OCI-LY3 (cell line): ENCODE measurements around the gene FRMD8.

Source experiments
- H2AFZ ChIP-seq: fragments of 200-600, 300-600 bp; shearing (Covaris generic); 2 replicates; pipeline ENCODE4 v1.6.0; 2014; ENCODE audit warnings: antibody characterized with exemption, low read depth, low read length
- H3K27ac ChIP-seq: fragments of 200-600, 300-600 bp; sonication (generic); 2 replicates; pipeline ENCODE4 v1.5.1; 2014; ENCODE audit warnings: mild to moderate bottlenecking, low read length, moderate library complexity, mixed read lengths
- H3K27me3 ChIP-seq: fragments of 200-600, 300-600 bp; sonication (generic); 2 replicates; pipeline ENCODE4 v1.6.1; 2014; ENCODE audit warnings: low read depth, low read length, mixed read lengths
- H3K36me3 ChIP-seq: fragments of 200-600, 300-600 bp; sonication (generic); replicated peaks from 2 replicates; pipeline ENCODE3; 2014; ENCODE audit warnings: low read depth, low read length, mixed read lengths
- H3K4me1 ChIP-seq: fragments of 300-600, 200-600 bp; sonication (generic); 2 replicates; pipeline ENCODE4 v1.6.1; 2014; ENCODE audit warnings: low read length, mixed read lengths
- H3K4me2 ChIP-seq: fragments of 200-600, 300-600 bp; sonication (generic); 2 replicates; pipeline ENCODE4 v1.6.1; 2014; ENCODE audit warnings: low read length, mixed read lengths
- H3K4me3 ChIP-seq: fragments of 300-600, 200-600 bp; sonication (generic); 2 replicates; pipeline ENCODE4 v1.5.1; 2014; ENCODE audit warnings: antibody characterized with exemption, mild to moderate bottlenecking, low read length, moderate library complexity
- H3K79me2 ChIP-seq: fragments of 300-600, 200-600 bp; shearing (Covaris generic); 2 replicates; pipeline ENCODE4 v1.6.1; 2014; ENCODE audit warnings: mild to moderate bottlenecking, low read length, mixed read lengths
- H3K9ac ChIP-seq: fragments of 300-600, 200-600 bp; shearing (Covaris generic); 2 replicates; pipeline ENCODE4 v1.6.0; 2014; ENCODE audit warnings: mild to moderate bottlenecking, low read length, moderate library complexity
- H3K9me3 ChIP-seq: fragments of 200-600, 300-600 bp; shearing (Covaris generic); 2 replicates; pipeline ENCODE4 v1.6.1; 2014; ENCODE audit warnings: low read length, mixed read lengths; ENCODE audit not compliant: insufficient read depth
- H4K20me1 ChIP-seq: fragments of 200-600, 300-600 bp; sonication (generic); 2 replicates; pipeline ENCODE4 v1.6.1; 2016; ENCODE audit warnings: low read length, mixed read lengths; ENCODE audit not compliant: insufficient read depth
- CTCF ChIP-seq: fragments of 200-600, 300-600 bp; sonication (generic); IDR thresholded peaks from 2 replicates; pipeline ENCODE4 v1.5.1; 2014; ENCODE audit warnings: antibody characterized with exemption, low read length, low read depth
- EZH2phosphoT487 ChIP-seq: fragments of 200-600 bp; shearing (Covaris generic); IDR thresholded peaks from 2 replicates; pipeline ENCODE4 v1.6.1; 2018; ENCODE audit warnings: antibody characterized with exemption, mixed run types, low read depth

Gene FRMD8

DNA sequence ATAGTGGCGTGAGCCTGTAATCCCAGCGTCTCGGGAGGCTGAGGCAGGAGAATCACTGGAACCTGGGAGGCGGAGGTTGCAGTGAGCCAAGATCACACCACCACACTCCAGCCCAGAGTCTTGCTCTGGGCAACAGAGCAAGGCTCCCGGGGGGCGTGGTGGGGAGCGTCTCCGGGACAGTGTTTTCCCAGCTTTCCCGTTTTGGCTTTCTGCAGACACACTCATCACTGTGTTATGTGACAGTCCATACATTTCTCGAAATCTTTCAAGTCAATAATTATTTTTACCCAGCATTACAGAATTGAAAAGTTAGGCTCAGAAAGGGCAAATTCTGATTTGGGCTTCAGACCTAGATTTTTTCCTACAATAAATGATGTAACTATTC lies 67.9 kb downstream of the FRMD8 start:
- no peak for TF ChIP-seq EZH2phosphoT487
- TF ChIP-seq CTCF, result no peak
- Histone ChIP-seq H3K79me2 (peaks cover 3% of the 10 kb centered on the region; the same call in 1 of the 2 replicates), H3K4me3 (peak overlapping the region; percentile 91), H3K27me3 (no peaks in the 10 kb centered on the region), H2AFZ (peak overlapping the region; percentile 98; the same call in 1 of the 2 replicates), H3K9me3 (no peaks in the 10 kb centered on the region), H4K20me1 (no peaks in the 10 kb centered on the region), H3K27ac (no peak overlapping the region), H3K4me1 (peaks cover 28% of the 10 kb centered on the region), H3K36me3 (no peaks in the 10 kb centered on the region), H3K9ac (peak overlapping the region; percentile 87), H3K4me2 (peak overlapping the region; percentile 96)

DNA sequence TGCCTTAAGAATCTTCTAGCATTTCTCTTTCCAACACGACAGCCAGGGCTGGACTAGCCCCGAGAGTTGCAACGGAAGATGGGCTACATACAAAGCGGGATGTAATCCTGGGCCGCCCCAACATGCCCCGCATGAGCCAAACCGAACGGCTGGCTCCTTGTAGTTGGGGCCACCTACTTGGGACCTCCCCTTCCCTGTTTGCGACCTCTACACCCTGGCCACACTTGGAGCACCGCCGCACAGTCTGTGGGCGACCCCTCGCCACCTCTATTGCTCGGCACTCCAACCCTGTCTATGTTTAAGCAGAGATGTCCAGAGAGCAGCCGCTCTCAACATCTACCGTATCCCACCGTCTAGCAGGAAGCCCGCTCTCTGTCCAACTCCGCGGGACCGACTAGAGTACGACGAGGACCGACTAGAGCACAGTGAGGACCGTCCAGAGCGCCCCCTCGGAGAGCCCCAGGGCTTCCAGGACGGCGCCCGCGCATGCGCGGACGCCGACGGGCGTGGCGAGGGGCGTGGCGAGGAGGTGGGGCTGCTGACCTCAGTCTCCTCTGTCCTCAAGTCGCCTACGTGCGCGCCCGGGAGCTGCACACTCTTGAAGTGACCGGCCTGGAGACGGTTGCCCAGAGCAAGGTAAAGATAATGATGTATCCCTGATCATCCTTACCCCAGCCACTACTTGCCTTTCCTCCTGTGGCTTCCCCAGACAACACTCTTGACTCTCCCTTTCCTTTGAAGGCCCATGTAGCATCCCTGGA lies 68.4 kb downstream of the FRMD8 start:
- peak overlapping the region; percentile 91 for H3K4me3 ChIP-seq
- peak overlapping the region; percentile 96 for H3K4me2 ChIP-seq
- H3K4me1 ChIP-seq, result peaks cover 33% of the 10 kb centered on the region
- no peaks in the 10 kb centered on the region for H3K27me3 ChIP-seq
- H4K20me1 ChIP-seq, result no peaks in the 10 kb centered on the region
- H3K9me3 ChIP-seq, result no peaks in the 10 kb centered on the region
- H3K36me3 ChIP-seq, result no peaks in the 10 kb centered on the region
- peak overlapping the region; percentile 98 for H2AFZ ChIP-seq
- peak overlapping the region; percentile 87 for H3K9ac ChIP-seq
- H3K27ac ChIP-seq, result peak overlapping the region; percentile 33
- H3K79me2 ChIP-seq, result peaks cover 3% of the 10 kb centered on the region; the same call in 1 of the 2 replicates
- TF ChIP-seq EZH2phosphoT487 (no peak), CTCF (peak; percentile 56)

GRCh38 chr11:65456418-65456817 lies 70.0 kb downstream of the FRMD8 start:
- H2AFZ ChIP-seq, result no peak overlapping the region
- H3K9ac ChIP-seq, result no peak overlapping the region
- peak overlapping the region; percentile 31 for H3K4me3 ChIP-seq
- H3K27me3 ChIP-seq, result no peaks in the 10 kb centered on the region
- H3K79me2 ChIP-seq, result peaks cover 3% of the 10 kb centered on the region; the same call in 1 of the 2 replicates
- H3K9me3 ChIP-seq, result no peaks in the 10 kb centered on the region
- TF ChIP-seq EZH2phosphoT487, result no peak
- TF ChIP-seq CTCF, result no peak
- H3K4me1 ChIP-seq, result peaks cover 33% of the 10 kb centered on the region
- no peaks in the 10 kb centered on the region for H4K20me1 ChIP-seq
- peak overlapping the region; percentile 56 for H3K4me2 ChIP-seq
- H3K27ac ChIP-seq, result peak overlapping the region; percentile 2; the same call in 1 of the 2 replicates
- H3K36me3 ChIP-seq, result no peaks in the 10 kb centered on the region

GRCh38 chr11:65459552-65459951 lies 73.1 kb downstream of the FRMD8 start:
- no peak overlapping the region for H3K4me2 ChIP-seq
- TF ChIP-seq CTCF, result no peak
- TF ChIP-seq EZH2phosphoT487, result no peak

More at GRCh38 chr11:65459552-65459951, 73.1 kb downstream of the FRMD8 start:
- Histone ChIP-seq H3K27me3 (no peaks in the 10 kb centered on the region), H4K20me1 (no peaks in the 10 kb centered on the region), H3K36me3 (no peaks in the 10 kb centered on the region), H3K9me3 (no peaks in the 10 kb centered on the region), H3K4me1 (peaks cover 29% of the 10 kb centered on the region), H2AFZ (no peak overlapping the region), H3K79me2 (peaks cover 3% of the 10 kb centered on the region; the same call in 1 of the 2 replicates), H3K9ac (no peak overlapping the region), H3K27ac (no peak overlapping the region), H3K4me3 (no peak overlapping the region)
